Ascending aorta (tissue), 2 donors: ENCODE measurements around the gene MYO6. TPM values are rescaled to one million over a fixed set of nuclear protein-coding genes. Genes with fewer than 3 reads are reported as not detected.

Source experiments
- DNase-seq, 2 donors: peaks; one replicate each; pipeline ENCODE4 v3.0.0-alpha.2; 2019; ENCODE audit warnings: low spot score in 2 of 2
- H3K27ac ChIP-seq, 2 donors: fragments of 200-600 bp; sonication (generic); one replicate each; pipeline ENCODE4 v1.5.1; 2016 to 2017; ENCODE audit warnings: mild to moderate bottlenecking in 1 of 2
- H3K27me3 ChIP-seq: fragments of 200-600 bp; sonication (generic); one replicate; pipeline ENCODE4 v1.5.1; 2017
- H3K36me3 ChIP-seq, 2 donors: fragments of 200-600 bp; sonication (generic); one replicate each; pipeline ENCODE4 v1.5.1; 2016
- H3K4me1 ChIP-seq, 2 donors: fragments of 200-600 bp; sonication (generic); one replicate each; pipeline ENCODE4 v1.5.1; 2016 to 2017; ENCODE audit warnings: mild to moderate bottlenecking in 1 of 2
- H3K4me3 ChIP-seq, 2 donors: fragments of 200-600 bp; sonication (generic); one replicate each; pipeline ENCODE4 v1.5.1; 2016 to 2017; ENCODE audit warnings: mild to moderate bottlenecking in 1 of 2
- H3K9me3 ChIP-seq, 2 donors: fragments of 200-600 bp; sonication (generic); one replicate each; pipeline ENCODE4 v1.5.1; 2016
- intact Hi-C: fragments of 100-400 bp; cut with DNase I; formaldehyde crosslinking; loops from one replicate; pipeline ENCODE4 v1.15.1; 2023
- total RNA-seq: library from RNA; depleted of rRNA; stranded (reverse); fragments of >200 nt; gene quantifications from one replicate; pipeline ENCODE4 v1.1.0, GENCODE V29; 2016
- TF ChIP-seq, protein P1 (sequence below), 3 experiments: fragments of 200-600 bp in 2 of 3; fragments of 450-650 bp in 1 of 3; sonication (generic) in 2 of 3; IDR thresholded peaks; one replicate each; pipeline ENCODE4 v1.5.1; 2016 to 2019; ENCODE audit warnings: antibody characterized with exemption in 3 of 3, mild to moderate bottlenecking in 1 of 3, moderate library complexity in 1 of 3

Gene MYO6
- total RNA-seq, 1 donor from 2014 or later, result 3.7 TPM

DNA sequence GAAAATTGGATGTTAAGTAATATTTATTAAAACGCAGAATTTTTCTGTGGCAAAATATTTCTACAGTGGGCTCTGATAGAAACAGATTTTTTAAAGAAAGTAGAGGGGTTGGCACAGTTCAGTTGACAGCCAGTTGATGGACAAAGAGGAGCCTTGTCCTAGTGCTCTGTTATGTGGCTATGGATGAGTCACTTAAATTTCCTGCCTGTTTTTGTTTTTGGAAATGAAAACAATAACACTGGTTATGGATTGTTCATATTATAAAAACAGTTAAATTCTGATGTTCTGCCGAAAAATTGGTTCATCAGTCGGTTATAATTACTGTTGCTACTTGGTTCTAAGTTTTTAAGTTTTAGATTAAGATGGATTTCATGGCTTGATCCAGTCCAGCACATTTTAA lies 42.8 kb downstream of the MYO6 start:
- no peaks in the 10 kb centered on the region for H3K4me1 ChIP-seq
- H3K9me3 ChIP-seq, result no peaks in the 10 kb centered on the region
- H3K27me3 ChIP-seq, result no peaks in the 10 kb centered on the region
- TF ChIP-seq, protein P1, sequence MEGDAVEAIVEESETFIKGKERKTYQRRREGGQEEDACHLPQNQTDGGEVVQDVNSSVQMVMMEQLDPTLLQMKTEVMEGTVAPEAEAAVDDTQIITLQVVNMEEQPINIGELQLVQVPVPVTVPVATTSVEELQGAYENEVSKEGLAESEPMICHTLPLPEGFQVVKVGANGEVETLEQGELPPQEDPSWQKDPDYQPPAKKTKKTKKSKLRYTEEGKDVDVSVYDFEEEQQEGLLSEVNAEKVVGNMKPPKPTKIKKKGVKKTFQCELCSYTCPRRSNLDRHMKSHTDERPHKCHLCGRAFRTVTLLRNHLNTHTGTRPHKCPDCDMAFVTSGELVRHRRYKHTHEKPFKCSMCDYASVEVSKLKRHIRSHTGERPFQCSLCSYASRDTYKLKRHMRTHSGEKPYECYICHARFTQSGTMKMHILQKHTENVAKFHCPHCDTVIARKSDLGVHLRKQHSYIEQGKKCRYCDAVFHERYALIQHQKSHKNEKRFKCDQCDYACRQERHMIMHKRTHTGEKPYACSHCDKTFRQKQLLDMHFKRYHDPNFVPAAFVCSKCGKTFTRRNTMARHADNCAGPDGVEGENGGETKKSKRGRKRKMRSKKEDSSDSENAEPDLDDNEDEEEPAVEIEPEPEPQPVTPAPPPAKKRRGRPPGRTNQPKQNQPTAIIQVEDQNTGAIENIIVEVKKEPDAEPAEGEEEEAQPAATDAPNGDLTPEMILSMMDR (IDR thresholded peaks at IDR 0.05), result no peak
- H3K27ac ChIP-seq, result no peak overlapping the region
- DNase-seq, result no peak
- H3K4me3 ChIP-seq, result no peak overlapping the region
- H3K36me3 ChIP-seq, result no peaks in the 10 kb centered on the region
- intact Hi-C loops, result no loop called here

DNA sequence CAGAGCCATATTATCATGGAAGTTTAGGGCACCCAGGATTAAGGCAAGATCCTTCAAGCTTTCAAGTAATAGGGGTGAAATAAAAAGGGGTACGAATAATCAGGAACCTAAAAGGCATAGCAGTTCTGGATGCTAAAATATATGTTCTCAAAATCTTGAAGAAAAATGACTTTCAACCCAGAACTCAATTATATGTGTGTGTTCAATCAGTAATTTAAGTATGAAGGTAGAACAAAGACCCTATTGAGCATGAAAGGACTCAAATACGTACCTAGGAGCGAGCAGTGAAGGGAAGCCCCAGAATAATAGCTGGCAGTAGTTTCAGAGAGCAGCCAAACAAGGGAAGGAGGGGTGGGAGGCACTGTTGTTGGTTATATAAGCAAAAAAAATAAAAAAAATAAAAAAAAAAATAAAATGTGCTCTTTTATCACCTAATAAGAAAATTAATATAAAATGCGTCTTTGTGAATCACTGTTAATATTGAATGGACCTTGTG lies 45.4 kb downstream of the MYO6 start:
- DNase-seq, result no peak
- no peak overlapping the region for H3K4me3 ChIP-seq
- H3K27ac ChIP-seq, result no peak overlapping the region
- intact Hi-C loops, result no loop called here
- H3K4me1 ChIP-seq, result no peaks in the 10 kb centered on the region
- TF ChIP-seq, protein P1 (IDR thresholded peaks at IDR 0.05), result no peak
- H3K27me3 ChIP-seq, result no peaks in the 10 kb centered on the region
- H3K36me3 ChIP-seq, result no peaks in the 10 kb centered on the region
- no peaks in the 10 kb centered on the region for H3K9me3 ChIP-seq

DNA sequence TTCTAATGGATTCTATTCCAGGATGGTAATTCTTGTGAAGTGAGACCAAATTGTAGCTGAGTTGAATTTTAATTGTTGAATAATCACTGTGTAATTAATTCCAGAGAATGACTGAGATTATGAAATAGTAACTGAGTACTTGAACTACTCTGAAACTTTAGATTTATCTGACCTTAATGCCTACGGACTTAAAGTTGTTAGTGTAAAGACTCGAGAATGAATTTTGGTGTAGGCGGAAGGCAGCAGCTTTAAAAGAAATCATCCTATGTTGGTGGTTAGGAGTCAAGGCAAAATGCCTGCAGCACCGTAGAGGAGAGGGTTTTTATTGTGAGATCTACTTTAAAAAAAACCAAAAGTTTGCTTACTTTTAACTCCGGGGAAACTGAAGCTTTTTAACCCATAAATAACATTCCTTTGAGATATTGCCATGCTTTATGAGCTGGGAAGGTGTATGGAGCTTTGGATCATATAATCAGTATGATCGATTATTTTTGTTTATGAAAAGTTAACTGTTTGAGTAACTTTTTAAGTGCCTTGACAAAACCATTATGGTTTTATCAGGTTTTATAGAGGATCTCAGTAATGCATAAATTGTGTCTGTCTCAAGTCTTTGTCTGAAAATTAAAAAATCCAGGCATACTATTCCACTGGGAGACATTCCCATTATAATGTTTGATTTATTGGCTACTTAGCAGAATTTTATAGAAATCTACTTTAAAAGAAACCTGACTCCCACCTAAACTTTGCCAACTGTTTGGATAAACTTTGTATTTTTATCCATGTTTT lies 46.1 kb downstream of the MYO6 start:
- TF ChIP-seq, protein P1 (IDR thresholded peaks at IDR 0.05), result no peak
- no peak for DNase-seq
- H3K36me3 ChIP-seq, result no peaks in the 10 kb centered on the region
- no peak overlapping the region for H3K4me3 ChIP-seq
- intact Hi-C loops, result no loop called here
- H3K27me3 ChIP-seq, result no peaks in the 10 kb centered on the region
- H3K9me3 ChIP-seq, result no peaks in the 10 kb centered on the region
- no peak overlapping the region for H3K27ac ChIP-seq
- H3K4me1 ChIP-seq, result no peaks in the 10 kb centered on the region

DNA sequence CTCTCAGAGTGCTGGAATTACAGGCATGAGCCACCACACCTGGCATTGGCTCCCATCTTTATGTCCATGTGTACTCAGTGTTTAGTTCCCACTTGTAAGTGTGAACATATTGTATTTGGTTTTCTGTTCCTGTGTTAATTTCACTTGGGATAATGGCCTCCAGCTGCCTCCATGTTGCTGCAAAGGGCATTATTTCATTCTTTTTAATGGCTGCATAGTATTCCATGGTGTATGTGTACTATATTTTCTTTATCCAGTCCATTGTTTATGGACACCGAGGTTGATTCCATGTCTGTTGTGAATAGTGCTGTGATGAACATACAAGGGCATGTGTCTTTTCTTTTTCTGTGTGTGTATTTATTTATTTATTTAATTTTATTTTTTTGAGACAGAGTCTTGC lies 47.7 kb downstream of the MYO6 start:
- Histone ChIP-seq H3K27me3 (no peaks in the 10 kb centered on the region), H3K36me3 (no peaks in the 10 kb centered on the region), H3K4me3 (no peak overlapping the region), H3K4me1 (no peaks in the 10 kb centered on the region), H3K27ac (no peak overlapping the region), H3K9me3 (no peaks in the 10 kb centered on the region)
- TF ChIP-seq, protein P1 (IDR thresholded peaks at IDR 0.05), result no peak
- DNase-seq, result no peak
- intact Hi-C loops, result no loop called here

GRCh38 chr6:75800133-75800532 lies 51.1 kb downstream of the MYO6 start:
- H3K4me1 ChIP-seq, result no peaks in the 10 kb centered on the region
- no peaks in the 10 kb centered on the region for H3K9me3 ChIP-seq
- no peak for DNase-seq
- H3K27ac ChIP-seq, result no peak overlapping the region
- TF ChIP-seq, protein P1 (IDR thresholded peaks at IDR 0.05), result no peak
- H3K4me3 ChIP-seq, result no peak overlapping the region
- intact Hi-C loops, result no loop called here
- no peaks in the 10 kb centered on the region for H3K27me3 ChIP-seq
- H3K36me3 ChIP-seq, result no peaks in the 10 kb centered on the region
